ENCODE results near the gene HMCES.

DNA sequence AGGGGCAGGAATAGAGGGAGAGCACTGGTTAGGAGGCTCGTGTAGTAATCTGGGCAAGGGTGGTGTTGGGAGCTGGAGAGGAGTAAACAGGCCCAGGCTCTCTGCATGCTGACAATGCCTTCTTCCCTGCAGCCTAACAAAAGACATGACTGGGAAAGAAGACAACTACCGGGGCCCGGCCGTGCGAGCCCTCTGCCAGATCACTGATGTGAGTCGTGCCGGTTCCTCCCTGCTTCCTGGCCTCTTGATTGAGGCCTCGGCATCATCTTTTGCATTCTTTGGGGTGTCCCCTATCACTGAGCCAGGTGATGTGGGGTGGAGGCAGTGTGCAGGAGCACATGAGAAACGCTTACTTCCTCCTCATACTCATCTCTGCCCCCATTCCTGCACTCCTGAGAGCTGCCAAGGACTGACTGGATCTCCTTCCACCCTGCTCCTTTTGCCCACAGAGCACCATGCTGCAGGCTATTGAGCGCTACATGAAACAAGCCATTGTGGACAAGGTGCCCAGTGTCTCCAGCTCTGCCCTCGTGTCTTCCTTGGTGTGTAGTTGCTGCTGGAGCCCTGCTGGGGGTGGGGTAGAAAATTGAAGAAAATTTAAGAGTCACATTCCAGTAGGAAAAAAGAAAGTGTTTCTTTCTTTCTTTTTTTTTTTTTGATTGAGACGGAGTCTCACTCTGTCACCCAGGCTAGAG is 24.0 kb upstream of the HMCES start:
- TF ChIP-seq, protein P1, sequence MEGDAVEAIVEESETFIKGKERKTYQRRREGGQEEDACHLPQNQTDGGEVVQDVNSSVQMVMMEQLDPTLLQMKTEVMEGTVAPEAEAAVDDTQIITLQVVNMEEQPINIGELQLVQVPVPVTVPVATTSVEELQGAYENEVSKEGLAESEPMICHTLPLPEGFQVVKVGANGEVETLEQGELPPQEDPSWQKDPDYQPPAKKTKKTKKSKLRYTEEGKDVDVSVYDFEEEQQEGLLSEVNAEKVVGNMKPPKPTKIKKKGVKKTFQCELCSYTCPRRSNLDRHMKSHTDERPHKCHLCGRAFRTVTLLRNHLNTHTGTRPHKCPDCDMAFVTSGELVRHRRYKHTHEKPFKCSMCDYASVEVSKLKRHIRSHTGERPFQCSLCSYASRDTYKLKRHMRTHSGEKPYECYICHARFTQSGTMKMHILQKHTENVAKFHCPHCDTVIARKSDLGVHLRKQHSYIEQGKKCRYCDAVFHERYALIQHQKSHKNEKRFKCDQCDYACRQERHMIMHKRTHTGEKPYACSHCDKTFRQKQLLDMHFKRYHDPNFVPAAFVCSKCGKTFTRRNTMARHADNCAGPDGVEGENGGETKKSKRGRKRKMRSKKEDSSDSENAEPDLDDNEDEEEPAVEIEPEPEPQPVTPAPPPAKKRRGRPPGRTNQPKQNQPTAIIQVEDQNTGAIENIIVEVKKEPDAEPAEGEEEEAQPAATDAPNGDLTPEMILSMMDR (IDR thresholded peaks at IDR 0.05 in 8 of 11, conservative IDR thresholded peaks at IDR 0.05 in 3 of 11): no peak
- no peak for TF ChIP-seq POLR2A (IDR thresholded peaks at IDR 0.05)

All from spleen (tissue), 7 donors.